ENCODE measurements around the gene CDC42SE2. TPM values are rescaled to one million over a fixed set of nuclear protein-coding genes. Genes with fewer than 3 reads are reported as not detected.
A peak's percentile ranks its signal among the peaks of the same experiment; 100 is the strongest.

The CDC42SE2 gene, protein sequence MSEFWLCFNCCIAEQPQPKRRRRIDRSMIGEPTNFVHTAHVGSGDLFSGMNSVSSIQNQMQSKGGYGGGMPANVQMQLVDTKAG
- total RNA-seq (ENCODE audit: low replicate concordance): 14.2 and 45.6 TPM in 2 replicates

DNA sequence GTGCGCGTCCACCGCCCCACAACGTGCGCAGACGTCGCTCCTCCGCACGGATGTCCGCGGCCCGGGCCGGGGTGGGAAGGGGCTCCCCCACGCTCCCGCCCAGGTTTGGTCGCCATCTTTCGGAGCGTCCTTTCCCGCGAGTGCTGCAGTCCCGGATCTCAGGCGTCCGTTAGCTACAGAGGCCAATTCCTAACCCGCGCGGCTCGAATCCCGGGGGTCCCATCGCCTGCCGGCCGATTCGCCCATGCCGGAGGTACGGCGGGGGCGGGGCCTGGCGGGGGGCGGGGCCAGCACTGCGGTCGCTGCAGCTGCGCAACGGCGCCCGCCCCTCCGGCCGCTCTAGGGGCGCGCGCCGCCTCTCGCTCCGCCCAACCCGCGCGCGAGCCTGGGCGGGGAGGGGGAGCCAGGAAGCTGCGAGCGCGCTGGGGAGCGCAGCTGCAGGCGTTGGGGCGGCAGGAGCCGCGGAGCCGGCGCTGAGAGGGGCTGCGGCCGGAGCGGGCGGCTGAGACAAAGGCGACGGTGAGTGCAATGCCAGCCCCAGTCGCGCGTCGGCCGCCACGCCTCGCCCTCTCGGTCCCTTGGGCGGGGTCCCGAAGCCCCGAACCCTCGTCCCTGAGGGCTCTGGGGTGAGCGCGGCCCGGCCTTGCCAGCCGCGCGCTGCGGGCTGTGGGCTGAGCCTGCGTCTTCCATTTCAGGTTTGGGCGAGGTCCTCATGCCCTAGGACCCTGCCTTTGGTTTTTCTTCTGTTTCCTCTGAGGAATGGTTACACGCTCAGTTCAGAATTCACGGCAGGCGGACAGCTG is at the start of gene CDC42SE2:
Gene CDC42SE2, plus strand, starts transcription at position 406 of the 803 bp plus-strand sequence. CDS start 95,441 bp downstream, outside the sequence.
- peak; percentile 67 for DNase-seq (ENCODE audit: low read depth)
- TF ChIP-seq, protein P1, sequence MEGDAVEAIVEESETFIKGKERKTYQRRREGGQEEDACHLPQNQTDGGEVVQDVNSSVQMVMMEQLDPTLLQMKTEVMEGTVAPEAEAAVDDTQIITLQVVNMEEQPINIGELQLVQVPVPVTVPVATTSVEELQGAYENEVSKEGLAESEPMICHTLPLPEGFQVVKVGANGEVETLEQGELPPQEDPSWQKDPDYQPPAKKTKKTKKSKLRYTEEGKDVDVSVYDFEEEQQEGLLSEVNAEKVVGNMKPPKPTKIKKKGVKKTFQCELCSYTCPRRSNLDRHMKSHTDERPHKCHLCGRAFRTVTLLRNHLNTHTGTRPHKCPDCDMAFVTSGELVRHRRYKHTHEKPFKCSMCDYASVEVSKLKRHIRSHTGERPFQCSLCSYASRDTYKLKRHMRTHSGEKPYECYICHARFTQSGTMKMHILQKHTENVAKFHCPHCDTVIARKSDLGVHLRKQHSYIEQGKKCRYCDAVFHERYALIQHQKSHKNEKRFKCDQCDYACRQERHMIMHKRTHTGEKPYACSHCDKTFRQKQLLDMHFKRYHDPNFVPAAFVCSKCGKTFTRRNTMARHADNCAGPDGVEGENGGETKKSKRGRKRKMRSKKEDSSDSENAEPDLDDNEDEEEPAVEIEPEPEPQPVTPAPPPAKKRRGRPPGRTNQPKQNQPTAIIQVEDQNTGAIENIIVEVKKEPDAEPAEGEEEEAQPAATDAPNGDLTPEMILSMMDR (IDR thresholded peaks at IDR 0.05; ENCODE audit: insufficient read depth, low read length): no peak
- H3K4me3 ChIP-seq (ENCODE audit: low read depth, low read length): peak within 1 kb of the TSS; percentile 88

DNA sequence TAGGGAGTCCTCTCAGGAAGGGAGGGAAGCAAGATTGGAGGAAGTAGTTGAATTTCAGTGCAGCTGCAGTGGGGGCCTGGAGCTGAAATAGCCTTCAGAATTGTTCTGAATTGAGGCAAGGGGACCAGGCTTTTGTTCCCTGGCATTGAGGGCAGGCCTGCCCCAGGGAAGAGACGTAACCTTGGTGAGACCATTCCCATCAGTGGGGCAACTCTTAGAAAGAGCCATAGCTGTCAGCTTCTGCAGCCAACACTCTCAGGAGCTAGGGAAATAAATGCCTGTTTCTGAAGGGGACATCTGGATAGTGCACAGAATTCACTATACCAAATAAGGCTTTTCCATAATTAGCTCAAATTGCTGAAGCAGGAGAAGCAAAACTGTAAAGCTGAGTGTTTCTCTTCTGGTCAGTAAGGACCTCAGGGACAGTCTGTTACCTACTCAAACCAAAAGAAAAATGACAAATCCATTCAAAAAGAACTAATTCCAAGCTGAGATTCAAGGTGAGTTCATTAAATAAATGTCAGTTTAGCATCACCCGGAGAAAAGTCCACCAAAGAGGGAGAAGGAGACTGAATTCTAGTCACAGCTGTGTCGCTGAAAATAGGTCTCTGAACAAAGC is 49.1 kb upstream of the CDC42SE2 start:
- DNase-seq (ENCODE audit: low read depth): no peak
- no peak overlapping the region for H3K4me3 ChIP-seq (ENCODE audit: low read depth, low read length)
- TF ChIP-seq, protein P1 (IDR thresholded peaks at IDR 0.05; ENCODE audit: insufficient read depth, low read length): no peak

DNA sequence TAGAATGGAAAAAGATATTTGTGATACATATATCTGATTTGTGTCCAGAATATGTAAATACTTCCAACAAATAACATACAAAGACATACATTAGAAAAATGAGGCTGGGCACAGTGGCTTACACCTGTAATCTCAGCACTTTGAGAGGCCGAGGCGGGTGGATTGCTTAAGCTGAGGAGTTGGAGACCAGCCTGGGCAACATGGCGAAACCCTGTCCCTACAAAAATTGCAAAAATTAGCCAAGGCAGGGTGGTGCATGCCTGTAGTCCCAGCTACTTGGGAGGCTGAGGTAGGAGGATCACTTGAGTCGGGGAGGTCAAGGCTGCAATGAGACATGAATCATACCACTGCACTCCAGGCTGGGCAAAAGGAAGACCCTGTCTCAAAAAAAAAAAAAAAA is 46.1 kb upstream of the CDC42SE2 start:
- no peak overlapping the region for H3K4me3 ChIP-seq (ENCODE audit: low read depth, low read length)
- no peak for DNase-seq (ENCODE audit: low read depth)
- TF ChIP-seq, protein P1 (IDR thresholded peaks at IDR 0.05; ENCODE audit: insufficient read depth, low read length): no peak

DNA sequence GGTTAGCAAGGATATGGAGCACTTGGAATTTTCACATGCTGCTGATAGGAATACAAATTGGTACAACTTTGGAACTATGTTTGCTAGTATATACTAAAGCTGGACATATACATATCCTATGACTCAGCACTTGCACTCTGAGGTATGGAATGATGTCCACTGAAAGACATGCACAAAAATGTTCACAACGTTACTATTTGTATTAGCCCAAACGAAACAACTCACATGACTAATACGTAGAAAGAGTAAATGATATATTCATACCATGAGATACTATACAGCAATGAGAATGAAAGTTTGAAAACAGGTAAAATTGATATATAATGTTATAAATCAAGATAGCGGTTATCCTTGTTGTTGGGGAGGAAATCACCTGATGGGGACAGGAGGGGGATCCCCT is 45.5 kb upstream of the CDC42SE2 start:
- no peak overlapping the region for H3K4me3 ChIP-seq (ENCODE audit: low read depth, low read length)
- no peak for DNase-seq (ENCODE audit: low read depth)
- TF ChIP-seq, protein P1 (IDR thresholded peaks at IDR 0.05; ENCODE audit: insufficient read depth, low read length): no peak

DNA sequence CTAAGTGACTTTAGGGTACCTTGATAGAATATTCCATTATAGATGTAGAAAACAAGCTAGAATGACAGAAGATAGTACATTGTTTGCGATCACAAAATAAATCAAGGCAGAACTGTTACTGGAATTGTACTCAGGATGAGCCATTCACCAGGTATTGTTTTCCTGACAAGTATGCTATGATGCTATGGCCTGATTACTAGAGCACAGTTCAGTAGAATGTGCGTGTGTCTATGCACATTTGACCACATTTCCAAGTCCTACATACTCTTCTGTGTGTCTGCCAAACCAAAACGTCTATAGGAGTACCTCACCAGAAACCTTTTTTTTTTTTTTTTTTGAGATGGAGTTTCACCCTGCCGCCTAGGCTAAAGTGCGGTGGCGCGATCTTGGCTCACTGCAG is 43.3 kb upstream of the CDC42SE2 start:
- no peak overlapping the region for H3K4me3 ChIP-seq (ENCODE audit: low read depth, low read length)
- TF ChIP-seq, protein P1 (IDR thresholded peaks at IDR 0.05; ENCODE audit: insufficient read depth, low read length): no peak
- no peak for DNase-seq (ENCODE audit: low read depth)

DNA sequence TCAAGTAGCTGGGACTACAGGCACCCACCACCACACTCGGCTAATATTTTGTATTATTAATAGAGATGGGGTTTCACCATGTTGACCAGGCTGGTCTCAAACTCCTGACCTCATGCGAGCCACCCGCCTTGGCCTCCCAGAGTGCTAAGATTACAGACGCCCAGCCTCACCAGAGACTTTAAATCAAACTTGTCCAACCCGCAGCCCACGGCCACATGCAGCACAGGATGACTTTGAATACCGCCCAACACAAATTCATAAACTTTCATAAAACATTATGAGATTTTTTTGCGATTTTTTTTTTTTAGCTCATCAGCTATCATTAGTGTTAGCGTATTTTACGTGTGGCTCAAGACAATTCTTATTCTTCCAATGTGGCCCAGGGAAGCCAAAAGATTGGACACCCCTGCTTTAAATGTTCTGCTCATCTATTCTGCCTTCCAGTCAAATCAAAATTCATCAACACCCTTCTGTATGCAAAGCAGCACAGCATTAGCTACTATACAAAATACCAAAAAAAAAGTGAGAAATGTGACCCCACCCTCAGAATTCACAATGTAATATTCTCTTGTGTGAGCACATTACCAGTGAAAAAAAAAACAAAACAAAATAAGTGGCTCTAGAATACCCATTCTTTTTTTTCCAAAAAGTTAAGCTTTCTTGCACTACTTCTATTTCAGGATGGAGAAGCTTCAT is 42.7 kb upstream of the CDC42SE2 start:
- no peak for DNase-seq (ENCODE audit: low read depth)
- no peak overlapping the region for H3K4me3 ChIP-seq (ENCODE audit: low read depth, low read length)
- TF ChIP-seq, protein P1 (IDR thresholded peaks at IDR 0.05; ENCODE audit: insufficient read depth, low read length): no peak
